HG03520 (cell line): ENCODE results near the gene SCAMP5.

Experiments used
- ATAC-seq: cut with Tn5 transposase; IDR thresholded peaks from one replicate; pipeline ENCODE4 v1.9.1; 2021; ENCODE audit warnings: mild to moderate bottlenecking, moderate library complexity; ENCODE audit not compliant: unreplicated experiment

The SCAMP5 gene

GRCh38 chr15:75044258-75044878 lies 49.0 kb downstream of the SCAMP5 start:
- ATAC-seq = no peak

- ATAC-seq = no peak
These were observed 50.1 kb downstream of the SCAMP5 start for GRCh38 chr15:75045332-75046015.

DNA sequence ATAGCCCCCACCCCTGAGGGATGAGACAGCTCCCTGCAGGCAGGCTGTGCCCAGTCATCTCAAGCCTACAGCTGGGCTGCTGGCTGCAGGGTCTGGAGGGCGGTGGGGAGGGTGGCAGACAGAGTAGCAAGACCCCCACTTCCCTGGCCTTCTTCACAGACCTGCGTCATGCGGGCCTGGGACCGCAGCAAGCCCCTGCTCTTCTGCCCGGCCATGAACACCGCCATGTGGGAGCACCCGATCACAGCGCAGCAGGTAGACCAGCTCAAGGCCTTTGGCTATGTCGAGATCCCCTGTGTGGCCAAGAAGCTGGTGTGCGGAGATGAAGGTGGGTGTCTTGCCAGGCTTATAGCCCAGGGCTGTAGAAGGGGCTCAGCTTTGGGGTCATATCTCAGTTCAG lies 53.0 kb downstream of the SCAMP5 start:
- no peak for ATAC-seq

DNA sequence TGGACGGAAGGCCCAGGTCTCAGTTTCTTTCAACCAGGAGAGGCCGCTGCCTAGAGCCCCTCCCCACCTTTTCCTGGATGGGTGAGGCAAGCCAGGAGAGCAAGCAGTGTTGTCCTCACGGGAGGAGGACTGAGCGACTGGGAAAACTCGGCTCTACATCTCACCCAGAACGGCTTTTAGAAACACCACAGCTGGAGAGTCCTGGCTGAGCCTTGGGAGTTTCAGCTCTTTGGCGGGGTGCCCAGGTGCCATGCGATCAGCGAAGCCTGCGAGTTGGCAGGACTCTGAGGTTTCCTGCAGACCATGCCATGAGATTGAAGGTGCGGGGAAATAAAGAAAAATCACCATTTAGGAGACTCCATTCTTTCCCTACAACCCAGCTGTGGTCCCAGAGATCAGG lies 54.0 kb downstream of the SCAMP5 start:
- ATAC-seq = no peak

- ATAC-seq = no peak
These were observed 54.9 kb downstream of the SCAMP5 start for GRCh38 chr15:75050283-75050682.

- no peak for ATAC-seq
These were observed 55.8 kb downstream of the SCAMP5 start for GRCh38 chr15:75051191-75051608.

DNA sequence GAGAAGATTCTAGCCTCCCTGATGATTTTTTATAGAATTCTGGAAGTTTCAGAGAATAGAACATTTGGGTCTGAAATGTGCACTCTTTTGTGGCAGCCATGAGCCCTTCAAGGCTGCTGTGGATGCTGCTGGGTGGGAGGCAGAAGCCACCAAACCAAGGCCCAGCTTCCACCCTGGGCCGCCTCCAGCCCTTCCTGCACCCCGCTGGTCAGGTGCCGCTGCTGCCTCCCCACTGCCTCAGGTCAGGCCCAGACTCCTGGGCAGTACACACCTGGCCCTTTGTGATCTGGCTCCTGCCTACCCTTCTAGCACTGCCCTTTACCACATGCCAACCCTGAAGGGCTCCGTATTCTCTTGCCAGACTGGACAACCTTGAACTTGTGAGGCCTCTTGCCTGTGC lies 56.3 kb downstream of the SCAMP5 start:
- ATAC-seq = no peak

- no peak for ATAC-seq
These were observed 57.8 kb downstream of the SCAMP5 start for GRCh38 chr15:75052972-75053747.

DNA sequence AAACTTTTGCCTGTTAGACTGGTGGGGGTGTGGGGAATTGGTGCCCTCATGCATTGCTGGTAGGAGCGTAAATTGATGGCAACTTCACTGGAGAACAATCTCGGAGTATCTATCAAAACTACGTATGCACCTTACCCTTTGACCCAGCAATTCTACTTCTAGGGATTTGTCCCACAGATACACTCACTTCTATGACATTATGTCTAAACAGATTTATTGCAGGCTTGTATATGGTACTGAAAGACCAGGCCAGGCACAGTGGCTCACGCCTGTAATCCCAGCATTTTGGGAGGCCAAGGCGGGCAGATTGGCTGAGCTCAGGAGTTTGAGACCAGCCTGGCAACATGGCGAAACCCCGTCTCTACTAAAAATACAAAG lies 58.4 kb downstream of the SCAMP5 start:
- no peak for ATAC-seq

- ATAC-seq = no peak
These were observed 59.0 kb downstream of the SCAMP5 start for GRCh38 chr15:75054172-75054897.

DNA sequence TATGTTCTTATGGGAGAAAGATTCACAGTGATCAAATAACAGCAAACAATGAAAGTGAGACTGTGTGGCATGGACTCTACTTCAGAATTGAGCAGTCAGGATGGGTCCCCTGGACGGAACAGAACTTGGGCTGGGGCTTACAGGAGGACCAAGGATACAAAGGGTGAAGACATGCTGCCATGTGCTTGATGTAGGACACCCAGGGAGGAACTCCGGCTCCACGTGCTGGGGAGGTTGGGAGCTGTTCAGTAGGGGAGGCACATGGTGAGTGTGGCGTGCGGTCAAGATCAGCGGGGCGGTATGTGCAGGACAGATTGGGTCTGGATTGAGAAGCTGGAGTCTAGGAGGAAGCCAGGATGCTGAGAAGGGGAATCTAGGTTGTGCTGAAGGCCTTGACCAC lies 60.7 kb downstream of the SCAMP5 start:
- ATAC-seq = no peak

DNA sequence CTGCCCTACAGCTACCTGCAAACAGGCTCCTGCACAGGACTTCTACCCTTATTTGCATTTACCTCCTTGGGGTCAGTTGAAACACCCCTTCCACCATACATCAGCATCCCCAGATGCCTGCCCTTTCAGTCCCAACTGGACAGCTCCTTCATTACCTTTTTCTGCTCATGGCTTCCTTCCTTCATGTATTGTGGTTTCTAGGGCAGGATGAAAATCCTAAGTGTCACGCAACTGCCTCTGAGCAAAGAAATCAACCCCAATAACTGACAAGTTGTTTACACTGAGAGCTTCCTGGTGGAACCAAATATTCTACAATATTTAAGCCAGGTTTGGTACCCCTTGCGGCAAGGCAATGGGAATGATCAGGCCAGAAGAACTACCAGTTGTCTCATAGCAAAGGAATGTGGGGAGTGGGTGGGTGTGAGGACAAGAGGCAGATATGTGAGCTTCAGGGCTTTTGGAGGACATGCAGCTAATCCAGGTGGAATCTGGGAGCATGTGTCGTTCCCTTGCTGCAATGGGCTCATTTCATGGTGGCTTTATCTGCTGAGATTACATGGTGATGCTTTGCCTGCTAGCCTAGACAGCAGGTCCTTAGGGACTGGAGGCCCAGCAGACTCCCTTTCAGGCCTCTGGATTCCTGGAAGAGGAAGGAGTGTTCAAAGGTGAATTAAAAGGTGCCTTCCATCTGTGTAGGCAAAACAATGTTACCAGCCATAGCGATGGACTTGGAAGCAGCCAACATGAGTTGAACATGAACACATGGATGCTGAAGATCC lies 63.0 kb downstream of the SCAMP5 start:
- no peak for ATAC-seq

DNA sequence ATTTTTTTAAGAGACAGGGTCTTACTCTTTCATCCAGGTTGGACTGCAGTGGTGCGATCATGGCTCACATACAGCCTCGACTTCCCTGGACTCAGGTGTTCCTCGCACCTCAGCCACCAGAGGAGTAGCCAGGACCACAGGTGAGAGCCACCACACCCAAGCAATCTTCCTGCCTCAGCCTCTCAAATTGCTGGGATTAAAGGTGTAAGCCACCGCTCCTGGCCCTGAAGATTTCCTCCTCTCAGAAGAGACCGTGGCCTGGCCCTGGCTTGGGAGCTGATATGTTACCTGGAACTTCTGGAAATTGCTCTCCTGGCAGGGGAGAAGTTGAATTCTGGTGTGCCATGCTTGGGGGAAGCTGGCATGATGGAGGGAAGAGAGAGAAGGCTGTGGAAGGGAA lies 64.2 kb downstream of the SCAMP5 start:
- no peak for ATAC-seq

GRCh38 chr15:75061272-75061671 lies 65.9 kb downstream of the SCAMP5 start:
- no peak for ATAC-seq

- no peak for ATAC-seq
These were observed 67.3 kb downstream of the SCAMP5 start for GRCh38 chr15:75062706-75063105.

DNA sequence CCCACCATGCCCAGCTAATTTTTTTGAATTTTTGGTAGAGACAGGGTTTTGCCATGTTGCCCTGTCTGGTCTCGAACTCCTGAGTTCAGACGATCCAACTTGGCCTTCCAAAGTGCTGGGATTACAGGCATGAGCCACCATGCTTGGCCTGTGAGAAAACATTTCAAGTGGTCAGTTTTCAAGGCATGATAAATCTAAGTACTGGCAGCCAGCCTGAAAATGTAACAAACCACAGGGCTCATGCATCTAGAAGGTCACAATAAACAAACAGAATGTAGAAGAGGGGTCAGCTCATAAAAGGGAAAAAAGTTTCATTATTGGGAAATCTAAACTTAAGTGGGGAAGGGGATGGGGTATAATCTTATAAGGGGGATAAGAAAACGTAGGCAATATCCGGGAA lies 68.0 kb downstream of the SCAMP5 start:
- ATAC-seq = no peak

DNA sequence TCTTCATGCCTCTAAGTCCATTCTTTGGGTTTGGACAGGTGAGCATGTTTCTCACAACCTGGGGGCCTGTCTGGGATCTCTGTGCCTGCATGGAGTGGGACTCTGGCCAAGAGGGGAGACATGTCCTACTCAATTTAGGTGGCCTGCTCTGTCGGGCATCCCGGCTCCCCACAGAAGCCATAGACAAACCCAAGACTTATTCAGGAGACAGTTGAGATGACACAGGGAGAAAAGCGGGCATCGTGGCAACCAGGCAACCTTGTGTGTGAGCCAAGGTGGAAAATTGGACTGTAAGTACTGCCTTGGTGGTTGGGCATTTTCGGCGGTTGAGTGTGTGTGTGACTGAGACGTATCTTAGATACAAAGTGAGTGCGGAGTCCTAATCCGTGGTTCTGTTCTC lies 68.5 kb downstream of the SCAMP5 start:
- ATAC-seq = no peak

- ATAC-seq = no peak
These were observed 69.5 kb downstream of the SCAMP5 start for GRCh38 chr15:75064846-75065245.

GRCh38 chr15:75065467-75065850 lies 70.1 kb downstream of the SCAMP5 start:
- ATAC-seq = no peak

DNA sequence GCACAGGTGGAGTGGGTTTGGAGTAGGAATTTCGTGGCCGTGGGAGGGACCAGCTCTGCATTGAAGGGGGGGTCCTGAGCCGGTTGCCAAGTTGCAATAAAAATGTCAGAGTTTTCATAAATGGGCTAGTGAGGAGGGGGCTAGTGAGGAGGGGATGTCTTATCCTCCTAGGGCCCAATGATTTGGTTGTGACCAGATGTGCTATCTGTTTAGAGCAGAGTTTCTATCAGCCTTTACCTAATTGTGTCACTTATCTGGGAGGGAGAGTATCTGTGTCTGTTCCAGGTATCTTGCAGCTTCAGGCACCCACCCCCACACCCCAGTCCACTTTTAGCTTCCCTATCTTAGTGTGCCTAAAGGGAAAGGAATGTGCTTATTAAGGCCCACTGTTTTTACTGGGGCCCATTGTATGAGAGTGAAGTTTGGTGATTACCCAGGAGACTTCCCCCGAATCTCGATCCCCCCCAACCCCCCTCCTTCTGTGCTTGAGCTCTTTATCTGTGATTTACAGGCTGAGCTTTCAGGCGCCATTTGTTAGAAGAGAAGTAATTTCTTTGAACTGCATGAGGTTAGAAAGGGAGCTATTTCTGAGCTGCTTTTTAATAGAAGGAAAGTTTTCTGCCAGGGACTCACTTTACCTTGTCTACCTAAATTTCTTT lies 70.6 kb downstream of the SCAMP5 start:
- no peak for ATAC-seq
